ENCODE results near the gene ATG101.

Gene ATG101

DNA sequence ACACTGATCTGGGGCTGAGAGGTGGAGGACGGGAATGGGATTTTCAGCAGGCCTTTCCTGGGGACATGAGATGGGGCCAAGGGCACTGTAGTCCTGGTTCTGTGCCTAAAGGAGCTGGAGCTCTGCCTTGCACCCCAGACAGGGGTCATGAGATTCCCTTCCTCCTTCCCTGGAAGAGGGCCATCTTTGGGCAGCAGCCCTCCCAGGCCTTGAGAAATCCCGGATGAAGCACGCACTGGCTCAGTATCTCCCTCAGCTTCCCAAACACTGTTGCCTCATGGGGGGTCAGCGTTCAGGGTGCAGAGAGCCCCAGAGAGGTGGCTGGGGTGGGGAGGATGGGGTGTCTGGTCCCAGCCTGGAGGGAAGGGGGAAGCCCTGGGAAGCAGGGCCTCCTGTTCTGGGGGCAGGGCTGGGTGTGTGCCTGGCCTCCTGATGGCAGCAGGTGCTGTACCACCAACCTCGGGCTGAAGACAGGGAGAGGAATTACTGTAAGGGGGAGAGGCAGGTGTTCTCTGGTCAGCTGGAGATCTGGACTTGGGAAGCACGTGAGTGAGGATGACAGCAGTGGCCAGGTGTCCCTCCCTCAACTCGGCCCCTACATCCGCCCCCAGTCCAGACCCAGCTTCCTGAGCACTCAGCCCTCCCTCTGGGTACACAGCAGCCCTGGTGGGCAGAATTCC, 26.9 kb upstream of the ATG101 start:
- DNase-seq: no peak

DNA sequence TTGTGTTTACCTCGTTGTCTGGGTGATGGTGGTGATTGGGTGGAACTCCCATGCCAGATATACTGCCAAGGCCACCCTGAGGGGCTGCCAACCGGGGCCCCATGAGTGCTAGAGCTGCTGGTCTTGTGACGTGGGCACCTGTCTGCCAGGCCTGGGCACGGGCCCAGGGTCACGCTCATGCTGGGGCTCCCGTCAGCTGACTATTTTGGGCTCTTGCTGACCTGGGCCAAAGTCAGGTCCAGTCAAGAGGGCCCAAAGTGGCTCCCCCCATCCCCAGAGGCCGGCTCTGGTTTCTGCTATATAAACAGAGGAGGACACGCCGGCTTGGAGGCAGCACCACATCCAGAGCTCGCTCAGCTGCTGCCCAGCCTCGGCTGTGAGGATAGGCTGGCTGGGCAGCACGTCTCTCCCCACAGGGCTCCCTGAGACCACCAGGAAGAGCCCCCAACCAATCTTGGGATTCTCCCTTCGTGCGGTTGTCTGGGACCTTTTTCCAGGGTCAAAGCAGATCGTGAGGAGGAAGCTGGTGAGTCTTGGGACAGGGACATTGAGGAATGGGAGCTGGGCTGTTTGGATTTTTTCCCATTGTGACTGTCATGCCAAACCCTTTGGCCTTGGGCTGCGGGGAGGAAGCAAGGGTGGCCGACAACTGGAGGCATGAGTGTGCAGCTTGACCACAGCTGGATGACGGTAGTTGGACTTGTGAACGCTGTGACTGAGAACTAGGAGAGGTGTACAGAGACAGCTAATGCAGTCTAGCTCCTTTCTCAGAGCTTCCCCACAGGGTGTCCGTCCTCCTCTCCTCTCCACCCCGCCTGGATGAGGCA, 26.2 kb upstream of the ATG101 start:
- no peak for DNase-seq

DNA sequence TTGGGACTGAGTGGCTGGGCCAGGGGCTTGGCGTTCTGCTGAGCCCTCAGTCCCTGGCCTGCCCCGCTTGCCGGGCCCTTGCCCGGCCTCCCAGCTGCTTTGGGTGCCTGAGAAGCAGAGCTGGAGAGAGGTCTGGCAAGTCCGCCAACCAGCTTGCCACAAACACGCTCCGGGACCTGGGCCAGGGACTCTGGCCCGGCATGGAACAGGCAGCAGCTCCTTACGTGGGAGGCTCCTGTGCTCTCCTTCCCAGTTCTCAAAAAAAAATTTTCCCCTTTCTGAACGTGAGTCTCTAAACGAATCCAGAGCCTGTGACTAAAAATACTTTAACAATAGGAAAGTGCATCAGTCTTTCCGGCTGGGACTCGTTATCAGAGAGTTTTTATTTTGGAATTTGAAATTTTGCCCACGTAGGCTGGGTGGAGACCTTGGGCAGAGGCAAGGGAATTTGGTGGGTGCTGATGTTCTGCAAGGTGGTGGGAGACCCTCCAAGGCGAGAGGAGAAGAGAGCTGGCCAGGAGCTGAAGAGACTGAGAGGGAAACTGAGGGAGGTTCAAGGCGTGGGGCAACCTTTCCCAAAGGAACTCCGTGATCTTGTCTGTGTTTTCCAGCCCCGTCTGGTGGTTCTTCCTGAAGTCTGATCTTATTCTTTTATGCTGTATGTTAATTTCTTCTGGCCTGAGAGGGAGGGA, 25.3 kb upstream of the ATG101 start:
- DNase-seq: no peak

DNA sequence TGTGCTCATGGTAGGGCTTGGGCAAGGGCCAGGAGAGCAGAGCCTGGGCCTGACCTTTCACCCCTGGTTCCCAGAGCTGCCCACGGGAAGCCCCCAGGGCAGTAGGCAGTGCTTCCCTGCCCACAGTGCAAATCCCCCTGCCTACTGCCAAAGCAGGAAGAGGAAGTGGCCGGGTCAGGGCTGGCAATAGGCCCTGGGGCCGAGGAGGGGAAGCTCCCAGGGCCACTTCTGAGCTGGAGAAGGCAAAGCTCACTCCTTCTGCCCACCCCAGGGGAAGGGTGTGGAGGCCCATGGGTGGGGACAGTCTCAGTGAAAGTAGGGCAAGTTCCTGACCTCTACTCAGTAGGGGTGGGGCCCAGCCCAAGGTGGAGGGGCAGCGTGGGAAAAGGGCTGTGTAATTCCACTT, 24.0 kb upstream of the ATG101 start:
- no peak for DNase-seq

DNA sequence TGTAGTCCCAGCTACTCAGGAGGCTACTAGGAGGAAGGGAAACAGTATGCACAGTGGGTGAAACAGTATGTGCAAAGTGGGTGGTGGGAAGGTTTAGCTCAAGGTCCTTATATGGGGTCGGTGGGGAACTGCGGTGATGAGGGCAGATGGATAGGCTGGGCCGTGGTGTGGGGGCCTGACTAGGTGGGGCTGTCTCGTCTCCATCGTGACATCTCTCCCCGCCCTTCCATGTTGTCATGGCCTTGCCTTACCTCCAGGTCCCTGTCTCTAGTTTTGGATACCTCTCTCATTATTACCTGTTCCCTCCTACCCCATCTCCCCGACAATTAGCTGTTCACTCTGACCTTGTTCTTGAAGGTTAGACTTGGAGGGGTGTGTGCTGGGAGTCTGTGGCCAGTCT, 22.9 kb upstream of the ATG101 start:
- DNase-seq: no peak

DNA sequence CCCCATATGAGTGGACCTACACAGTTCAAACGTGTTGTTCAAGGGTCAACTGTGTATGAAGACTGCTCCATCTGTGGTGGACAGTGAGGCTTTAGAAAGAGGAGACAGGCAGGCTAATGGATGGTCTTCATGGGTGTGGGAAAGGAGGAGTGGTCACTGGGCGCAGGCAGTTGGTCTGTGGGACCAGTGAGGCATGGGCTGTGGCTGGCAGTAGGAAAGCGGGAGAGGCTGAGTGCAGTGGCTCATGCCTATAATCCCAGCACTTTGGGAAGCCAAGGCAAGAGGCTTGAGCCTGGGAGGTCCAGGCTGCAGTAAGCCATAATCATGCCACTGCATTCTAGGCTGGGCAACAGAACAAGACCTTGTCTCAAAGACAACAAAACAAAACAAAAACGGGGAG, 20.5 kb upstream of the ATG101 start:
- DNase-seq: no peak

DNA sequence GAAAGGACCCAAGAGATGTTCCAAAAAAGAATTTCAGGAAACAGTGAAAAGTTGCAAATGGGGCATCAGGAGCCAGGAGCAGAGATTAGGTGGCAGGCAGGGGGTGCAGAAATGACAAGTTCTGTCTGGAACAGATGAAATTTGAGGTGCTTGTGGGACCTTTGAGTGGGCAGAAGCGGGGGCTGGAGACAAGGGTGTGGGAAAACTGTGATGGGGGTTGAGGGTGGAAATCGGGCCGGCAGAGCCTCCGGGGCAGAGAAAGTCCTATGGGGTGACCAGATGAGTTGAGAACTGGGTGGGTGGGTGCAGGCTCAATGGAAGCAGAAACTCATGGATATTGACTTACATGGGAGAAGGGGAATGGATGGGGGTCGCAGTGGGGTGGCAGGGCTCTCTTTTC, 20.1 kb upstream of the ATG101 start:
- no peak for DNase-seq

DNA sequence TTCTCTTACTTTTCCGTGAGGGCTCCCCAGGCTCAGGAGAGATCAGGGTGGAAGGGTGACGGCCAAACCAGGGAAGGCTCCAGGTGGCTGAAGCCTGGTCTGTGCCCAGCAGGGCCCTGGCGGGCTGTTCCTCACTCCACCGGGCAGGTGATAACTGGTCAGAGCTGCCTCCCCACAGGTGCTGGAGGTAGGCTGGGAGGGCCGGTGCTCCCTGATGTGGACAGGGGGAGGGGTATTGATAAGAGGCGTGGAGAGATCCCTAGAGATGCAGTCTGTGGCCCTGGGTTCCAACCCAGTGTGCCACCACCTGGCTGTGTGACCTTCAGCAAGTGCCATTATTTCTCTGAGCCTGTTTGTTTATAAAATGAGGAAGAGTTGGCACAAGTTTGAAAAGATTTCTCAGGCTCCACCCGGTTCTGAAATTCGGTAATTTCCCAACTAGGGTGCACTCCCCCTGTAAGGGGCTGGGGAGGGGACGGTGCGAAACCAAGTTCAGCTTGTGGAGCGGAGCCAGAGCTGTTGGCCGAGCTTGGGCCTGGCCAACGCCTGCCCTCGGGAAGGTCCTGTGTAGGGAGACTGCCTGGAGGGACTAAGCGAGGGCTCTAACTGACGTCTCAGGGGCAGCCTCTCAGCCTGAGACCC, 19.5 kb upstream of the ATG101 start:
- DNase-seq: no peak

DNA sequence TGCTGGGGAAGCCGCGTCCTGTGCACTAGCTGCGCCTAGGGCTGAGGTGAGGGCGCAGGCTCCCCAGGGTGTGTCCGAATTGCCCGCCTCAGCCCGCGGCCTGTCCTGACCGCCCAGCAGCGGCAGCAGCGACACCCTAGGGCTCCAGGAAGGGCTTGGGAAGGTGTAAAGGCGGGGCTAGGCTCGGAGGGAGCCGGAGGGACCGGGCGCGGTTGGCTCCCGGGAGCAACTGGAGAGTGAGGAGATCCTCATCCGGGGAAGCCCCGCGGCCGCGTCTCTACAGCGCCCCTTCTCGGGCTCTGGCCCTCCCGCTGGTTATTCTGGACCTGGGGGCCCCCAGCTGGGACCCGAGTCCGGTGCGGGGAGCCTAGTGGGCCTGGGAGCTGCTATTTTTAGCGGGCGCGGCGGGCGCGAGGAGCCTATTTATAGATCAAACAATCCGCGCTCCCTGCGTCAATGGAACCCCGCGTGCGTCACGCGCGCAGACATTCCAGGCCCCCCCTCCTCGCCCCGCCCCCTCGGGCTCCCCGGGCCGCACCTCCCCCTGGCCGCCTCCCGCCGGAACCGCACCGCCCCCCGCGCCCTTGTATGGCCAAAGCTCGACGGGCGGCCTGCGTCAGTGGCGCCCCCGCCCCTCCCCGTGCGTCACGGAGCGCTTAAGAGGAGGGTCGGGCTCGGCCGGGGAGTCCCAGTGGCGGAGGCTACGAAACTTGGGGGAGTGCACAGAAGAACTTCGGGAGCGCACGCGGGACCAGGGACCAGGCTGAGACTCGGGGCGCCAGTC, 18.8 kb upstream of the ATG101 start, which contains the start of gene NR4A1:
Gene NR4A1, plus strand, starts transcription at position 685 of the 784 bp plus-strand sequence. CDS start 2,887 bp downstream, outside the sequence.
- DNase-seq: peak; percentile 99

DNA sequence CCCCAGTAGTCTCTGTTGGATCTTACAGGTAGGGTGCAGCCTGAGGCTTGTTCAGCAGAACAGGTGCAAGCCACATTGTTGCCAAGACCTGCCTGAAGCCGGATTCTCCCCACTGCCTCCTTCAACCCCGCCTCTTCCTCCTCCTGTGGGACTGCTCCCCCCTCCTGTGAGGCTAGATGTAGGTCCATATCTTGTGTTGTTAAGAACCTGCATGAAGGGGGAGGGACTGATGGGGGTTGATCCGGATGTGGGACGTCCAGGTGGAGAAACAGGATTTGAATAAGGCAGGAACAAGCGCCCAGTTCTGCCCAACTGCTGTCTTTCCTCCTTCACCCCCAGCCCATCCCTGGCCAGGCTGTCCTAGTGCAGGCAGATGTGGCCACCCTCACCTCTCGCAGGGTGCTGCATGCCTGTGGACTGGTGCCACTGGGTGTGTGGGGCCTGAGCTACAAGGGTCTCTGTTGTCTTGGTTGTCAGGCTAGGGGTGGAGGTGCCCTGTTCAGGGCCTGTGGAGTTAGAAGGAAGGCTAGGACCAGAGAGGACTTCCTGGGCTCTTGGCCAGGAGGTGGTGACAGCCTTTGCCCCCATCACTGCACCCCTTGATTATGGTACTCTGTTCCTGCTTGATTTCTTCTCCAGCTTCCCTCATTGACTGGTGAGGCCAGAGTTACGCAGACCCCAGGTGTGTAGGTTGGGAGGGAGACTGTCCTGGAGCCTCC, 17.2 kb upstream of the ATG101 start:
- DNase-seq: no peak

DNA sequence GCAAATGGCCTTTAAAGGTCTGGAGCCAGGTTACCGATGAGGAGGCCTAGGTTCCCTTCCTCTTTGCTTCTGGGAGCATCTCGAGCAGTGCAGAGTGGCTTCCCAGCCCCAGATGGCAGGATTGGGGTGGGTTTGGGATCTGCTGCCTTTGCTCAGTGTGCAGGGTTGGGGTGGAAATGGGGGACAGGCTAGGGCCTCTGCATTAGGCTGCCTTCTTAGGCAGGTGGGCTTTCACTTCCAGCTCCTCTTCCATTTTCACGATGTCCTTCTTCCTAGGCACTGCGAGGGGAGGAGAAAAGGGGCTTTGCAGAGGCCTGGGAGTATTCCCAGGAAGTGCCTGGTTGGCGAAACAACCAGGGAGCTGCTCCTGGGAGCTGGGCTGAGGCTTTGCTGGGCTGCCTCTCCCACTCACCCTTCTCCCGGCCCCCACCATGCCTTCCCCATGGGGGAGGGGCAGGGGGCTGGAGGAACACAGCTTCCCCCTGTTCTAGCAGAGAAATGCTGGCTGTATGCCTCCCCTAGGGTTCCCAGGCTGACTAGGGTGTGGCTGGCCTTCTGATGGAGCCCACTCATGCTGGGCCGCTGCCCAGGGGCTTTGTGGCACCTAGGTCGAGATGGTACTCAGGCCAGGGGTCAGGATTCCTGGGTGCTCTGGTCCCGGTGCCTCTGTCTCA, 16.1 kb upstream of the ATG101 start:
- DNase-seq: no peak

DNA sequence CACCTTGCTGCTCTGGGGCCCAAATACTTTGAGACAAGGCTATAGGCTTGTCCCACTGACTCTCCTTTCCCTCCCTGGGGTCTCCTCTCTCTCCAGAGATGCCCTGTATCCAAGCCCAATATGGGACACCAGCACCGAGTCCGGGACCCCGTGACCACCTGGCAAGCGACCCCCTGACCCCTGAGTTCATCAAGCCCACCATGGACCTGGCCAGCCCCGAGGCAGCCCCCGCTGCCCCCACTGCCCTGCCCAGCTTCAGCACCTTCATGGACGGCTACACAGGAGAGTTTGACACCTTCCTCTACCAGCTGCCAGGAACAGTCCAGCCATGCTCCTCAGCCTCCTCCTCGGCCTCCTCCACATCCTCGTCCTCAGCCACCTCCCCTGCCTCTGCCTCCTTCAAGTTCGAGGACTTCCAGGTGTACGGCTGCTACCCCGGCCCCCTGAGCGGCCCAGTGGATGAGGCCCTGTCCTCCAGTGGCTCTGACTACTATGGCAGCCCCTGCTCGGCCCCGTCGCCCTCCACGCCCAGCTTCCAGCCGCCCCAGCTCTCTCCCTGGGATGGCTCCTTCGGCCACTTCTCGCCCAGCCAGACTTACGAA, 15.4 kb upstream of the ATG101 start:
- DNase-seq: no peak

DNA sequence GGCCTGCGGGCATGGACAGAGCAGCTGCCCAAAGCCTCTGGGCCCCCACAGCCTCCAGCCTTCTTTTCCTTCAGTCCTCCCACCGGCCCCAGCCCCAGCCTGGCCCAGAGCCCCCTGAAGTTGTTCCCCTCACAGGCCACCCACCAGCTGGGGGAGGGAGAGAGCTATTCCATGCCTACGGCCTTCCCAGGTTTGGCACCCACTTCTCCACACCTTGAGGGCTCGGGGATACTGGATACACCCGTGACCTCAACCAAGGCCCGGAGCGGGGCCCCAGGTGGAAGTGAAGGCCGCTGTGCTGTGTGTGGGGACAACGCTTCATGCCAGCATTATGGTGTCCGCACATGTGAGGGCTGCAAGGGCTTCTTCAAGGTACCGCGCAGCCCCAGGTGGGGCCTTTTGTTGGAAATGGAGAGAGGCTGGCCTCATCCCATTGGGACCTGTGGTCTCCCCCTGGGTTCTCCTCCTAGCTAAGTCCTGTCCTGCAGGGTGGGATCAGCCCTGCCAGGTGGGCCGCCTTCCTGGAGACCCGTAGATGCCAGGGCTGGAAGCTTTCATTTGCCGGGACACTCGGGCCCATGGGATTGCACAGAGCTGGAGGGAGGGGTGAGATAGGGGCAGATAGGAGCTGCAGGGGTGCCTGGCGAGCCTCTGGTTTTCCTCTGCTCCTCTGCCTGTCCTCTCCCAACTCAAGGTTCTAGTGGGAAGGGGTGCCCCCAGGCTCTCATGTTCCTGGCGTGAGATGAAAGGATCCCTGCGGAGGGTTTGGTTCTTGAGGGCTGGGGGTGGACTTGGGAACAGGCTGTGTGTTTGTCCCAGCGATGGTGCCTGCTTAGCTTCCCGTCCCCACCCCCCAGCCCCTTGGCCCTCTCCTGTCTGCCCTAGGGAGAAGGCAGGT, 14.7 kb upstream of the ATG101 start:
- DNase-seq: no peak

DNA sequence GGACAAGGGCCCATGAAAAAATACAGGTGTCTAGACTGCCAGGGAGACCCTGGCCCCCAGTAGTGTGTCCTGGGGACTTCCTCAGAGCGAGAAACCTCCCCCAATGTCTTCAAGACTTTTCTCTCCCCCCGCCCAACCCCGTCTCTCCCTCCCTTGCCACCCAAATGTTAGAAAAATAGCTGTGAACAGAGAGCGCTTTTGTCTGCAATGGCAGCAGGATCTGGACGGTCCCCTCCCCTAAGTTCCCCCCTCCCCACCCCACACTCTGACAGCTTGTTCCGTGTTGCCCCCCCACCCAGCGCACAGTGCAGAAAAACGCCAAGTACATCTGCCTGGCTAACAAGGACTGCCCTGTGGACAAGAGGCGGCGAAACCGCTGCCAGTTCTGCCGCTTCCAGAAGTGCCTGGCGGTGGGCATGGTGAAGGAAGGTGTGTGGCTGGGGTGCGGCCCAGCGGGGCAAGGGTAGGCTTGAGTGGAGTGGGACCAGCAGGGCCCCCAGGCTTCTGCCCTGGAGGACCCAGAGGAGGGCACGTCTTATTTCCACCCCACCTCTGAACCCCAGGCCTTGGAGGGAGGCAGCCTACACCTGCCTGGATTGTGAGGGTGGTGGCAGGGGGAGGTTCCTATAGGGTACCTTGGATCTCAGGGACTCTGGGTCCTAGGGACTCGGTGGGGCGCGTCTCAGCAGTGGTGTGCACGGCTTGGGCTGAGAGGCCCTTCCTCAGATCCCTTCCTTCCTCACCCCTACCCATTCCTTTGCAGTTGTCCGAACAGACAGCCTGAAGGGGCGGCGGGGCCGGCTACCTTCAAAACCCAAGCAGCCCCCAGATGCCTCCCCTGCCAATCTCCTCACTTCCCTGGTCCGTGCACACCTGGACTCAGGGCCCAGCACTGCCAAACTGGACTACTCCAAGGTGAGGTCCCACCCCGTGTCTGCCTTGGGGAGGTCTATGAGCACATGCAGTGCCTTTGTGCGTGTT, 13.8 kb upstream of the ATG101 start:
- no peak for DNase-seq

DNA sequence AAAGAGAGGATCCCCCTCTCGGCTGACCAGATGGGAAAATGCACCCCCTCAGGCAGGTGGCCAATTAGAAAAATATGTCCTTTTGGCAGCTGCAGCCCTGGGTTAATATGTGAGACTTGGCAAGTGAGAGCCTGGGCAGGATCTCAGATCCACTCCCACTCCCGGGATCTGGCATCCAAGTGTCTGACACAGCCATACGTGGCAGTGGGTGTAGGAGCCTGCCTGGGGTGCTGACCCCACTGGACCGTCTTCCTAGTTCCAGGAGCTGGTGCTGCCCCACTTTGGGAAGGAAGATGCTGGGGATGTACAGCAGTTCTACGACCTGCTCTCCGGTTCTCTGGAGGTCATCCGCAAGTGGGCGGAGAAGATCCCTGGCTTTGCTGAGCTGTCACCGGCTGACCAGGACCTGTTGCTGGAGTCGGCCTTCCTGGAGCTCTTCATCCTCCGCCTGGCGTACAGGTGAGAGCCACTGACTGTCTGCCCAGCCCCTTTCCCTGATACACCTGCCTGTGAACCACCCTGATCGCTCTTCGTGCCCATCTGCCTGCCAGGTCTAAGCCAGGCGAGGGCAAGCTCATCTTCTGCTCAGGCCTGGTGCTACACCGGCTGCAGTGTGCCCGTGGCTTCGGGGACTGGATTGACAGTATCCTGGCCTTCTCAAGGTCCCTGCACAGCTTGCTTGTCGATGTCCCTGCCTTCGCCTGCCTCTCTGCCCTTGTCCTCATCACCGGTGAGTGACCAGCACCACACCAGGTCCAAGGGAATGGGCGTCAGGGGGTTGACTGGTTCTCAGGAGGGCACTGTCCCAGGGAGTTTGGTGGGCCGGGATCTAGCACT, 12.8 kb upstream of the ATG101 start:
- DNase-seq: no peak

DNA sequence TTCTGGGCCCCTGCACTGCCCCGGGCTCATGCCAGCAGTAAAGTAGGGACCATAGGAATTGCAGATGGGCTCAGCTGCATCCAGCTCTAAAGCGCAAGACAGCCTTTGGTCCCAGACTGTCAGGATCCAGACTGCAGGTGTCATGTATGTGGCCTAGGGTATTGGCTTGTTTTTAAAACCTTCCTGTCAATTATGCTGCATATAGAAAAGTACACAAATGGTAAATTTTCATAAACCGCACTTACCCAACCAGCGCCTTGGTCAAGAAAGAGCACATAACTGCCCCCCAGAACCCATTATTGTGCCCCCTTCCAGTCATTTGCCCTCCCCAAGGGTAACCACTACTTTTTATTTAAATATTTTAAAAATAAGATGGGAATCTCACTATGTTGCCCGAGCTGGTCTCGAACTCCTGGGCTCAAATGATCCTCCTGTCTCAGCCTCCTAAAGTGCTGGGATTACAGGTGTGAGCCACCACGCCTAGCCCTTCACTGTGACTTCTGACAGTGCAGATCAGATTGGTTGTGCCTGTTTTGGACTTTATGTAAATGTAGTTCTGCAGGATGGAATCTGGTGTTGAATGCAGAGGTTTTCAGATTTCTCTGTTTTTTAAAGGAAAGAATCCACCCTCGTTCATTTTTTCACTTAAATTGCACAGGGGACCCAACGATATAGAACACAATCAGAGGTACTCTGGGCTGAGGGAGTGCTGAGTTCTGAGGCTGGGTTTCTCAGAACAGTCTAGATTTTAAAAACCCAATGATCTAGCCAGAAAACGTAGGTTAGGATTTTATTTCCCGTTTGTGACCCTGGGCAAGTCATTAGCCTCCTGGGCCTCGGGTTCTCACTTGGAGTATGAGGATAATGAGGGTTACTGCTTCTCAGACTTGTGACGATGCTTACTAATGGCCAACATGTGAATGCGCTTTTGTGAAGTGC, 11.9 kb upstream of the ATG101 start:
- DNase-seq: no peak

All from activated CD8-positive, alpha-beta memory T cell treated with anti-CD3 and anti-CD28 coated beads, Interleukin-2, amount 50 U/mL, for 48 hours (primary cell).